Progenitor cell of endocrine pancreas (in vitro differentiated cells): ENCODE results near the gene TDRD15. TPM values are rescaled to one million over a fixed set of nuclear protein-coding genes. Genes with fewer than 3 reads are reported as not detected.

Source experiments
- DNase-seq: peaks from one replicate; pipeline ENCODE4 v3.0.0; 2021; ENCODE audit warnings: low spot score; ENCODE audit not compliant: unreplicated experiment
- H3K27ac Mint-ChIP-seq: 2 replicates; pipeline ENCODE4 v1.8.0; 2021; ENCODE audit warnings: mild to moderate bottlenecking, moderate library complexity, mixed read lengths
- H3K27me3 Mint-ChIP-seq: 2 replicates; pipeline ENCODE4 v1.8.0; 2021; ENCODE audit warnings: mixed read lengths
- H3K36me3 Mint-ChIP-seq: 2 replicates; pipeline ENCODE4 v1.8.0; 2022; ENCODE audit warnings: mixed read lengths; ENCODE audit not compliant: insufficient read depth
- H3K4me1 Mint-ChIP-seq: 2 replicates; pipeline ENCODE4 v1.8.0; 2021; ENCODE audit warnings: low read depth, mixed read lengths
- H3K4me3 Mint-ChIP-seq: 2 replicates; pipeline ENCODE4 v1.8.0; 2021; ENCODE audit warnings: low read depth, mild to moderate bottlenecking, moderate library complexity, mixed read lengths
- H3K9me3 Mint-ChIP-seq: 2 replicates; pipeline ENCODE4 v1.8.0; 2021; ENCODE audit warnings: low read depth, mixed read lengths
- CTCF ChIP-seq: fragments of 200-600 bp; sonication (generic); IDR thresholded peaks from one replicate; pipeline ENCODE4 v1.5.0; 2021; ENCODE audit warnings: antibody characterized with exemption, mild to moderate bottlenecking; ENCODE audit not compliant: unreplicated experiment
- total RNA-seq: library from RNA; stranded (reverse); gene quantifications from 2 replicates; pipeline ENCODE4 v1.2.1, GENCODE V29; 2021

Gene TDRD15
- total RNA-seq, 1 donor from 2014 or later: not detected

- TF ChIP-seq CTCF: no peak
- no peak overlapping the region for H3K27ac Mint-ChIP-seq
- no peaks in the 10 kb centered on the region for H3K36me3 Mint-ChIP-seq
- H3K4me3 Mint-ChIP-seq: no peak overlapping the region
- H3K4me1 Mint-ChIP-seq: no peaks in the 10 kb centered on the region
- no peaks in the 10 kb centered on the region for H3K27me3 Mint-ChIP-seq
- DNase-seq: no peak
- H3K9me3 Mint-ChIP-seq: peaks cover 4% of the 10 kb centered on the region
These were observed 12.8 kb upstream of the TDRD15 start for GRCh38 chr2:21111012-21111411.

- peaks cover 1% of the 10 kb centered on the region for H3K4me1 Mint-ChIP-seq
- no peak overlapping the region for H3K4me3 Mint-ChIP-seq
- DNase-seq: no peak
- peaks cover 4% of the 10 kb centered on the region for H3K9me3 Mint-ChIP-seq
- no peak for TF ChIP-seq CTCF
- H3K27ac Mint-ChIP-seq: no peak overlapping the region
- no peaks in the 10 kb centered on the region for H3K36me3 Mint-ChIP-seq
- H3K27me3 Mint-ChIP-seq: no peaks in the 10 kb centered on the region
These were observed 6.1 kb upstream of the TDRD15 start for GRCh38 chr2:21117688-21118087.

- Mint-ChIP-seq H3K36me3 (no peaks in the 10 kb centered on the region), H3K27me3 (no peaks in the 10 kb centered on the region), H3K4me1 (peaks cover 1% of the 10 kb centered on the region), H3K4me3 (no peak overlapping the region), H3K9me3 (peaks cover 4% of the 10 kb centered on the region), H3K27ac (no peak overlapping the region)
- DNase-seq: no peak
- TF ChIP-seq CTCF: peak; percentile 50
These were observed 5.4 kb upstream of the TDRD15 start for GRCh38 chr2:21118302-21118920.

- no peaks in the 10 kb centered on the region for H3K4me1 Mint-ChIP-seq
- H3K9me3 Mint-ChIP-seq: no peaks in the 10 kb centered on the region
- H3K27ac Mint-ChIP-seq: no peak overlapping the region
- no peaks in the 10 kb centered on the region for H3K36me3 Mint-ChIP-seq
- no peak for TF ChIP-seq CTCF
- no peak overlapping the region for H3K4me3 Mint-ChIP-seq
- DNase-seq: no peak
- no peaks in the 10 kb centered on the region for H3K27me3 Mint-ChIP-seq
These were observed 8.1 kb downstream of the TDRD15 start for GRCh38 chr2:21131861-21132260.

- no peak overlapping the region for H3K4me3 Mint-ChIP-seq
- H3K27ac Mint-ChIP-seq: no peak overlapping the region
- TF ChIP-seq CTCF: no peak
These were observed 11.8 kb downstream of the TDRD15 start for GRCh38 chr2:21135585-21135984.

More at GRCh38 chr2:21135585-21135984, 11.8 kb downstream of the TDRD15 start:
- no peaks in the 10 kb centered on the region for H3K36me3 Mint-ChIP-seq
- H3K27me3 Mint-ChIP-seq: peaks cover 3% of the 10 kb centered on the region
- no peak for DNase-seq
- no peaks in the 10 kb centered on the region for H3K9me3 Mint-ChIP-seq
- no peaks in the 10 kb centered on the region for H3K4me1 Mint-ChIP-seq
